Measurements from ENCODE around the gene PXT1. TPM values are rescaled to one million over a fixed set of nuclear protein-coding genes. Genes with fewer than 3 reads are reported as not detected.

PXT1 gene
- total RNA-seq, 1 donor from 2014 or later: not detected

GRCh38 chr6:36381502-36382389, 60.9 kb downstream of the PXT1 start:
- H3K9me3 Mint-ChIP-seq: no peaks in the 10 kb centered on the region

GRCh38 chr6:36380166-36380565, 62.5 kb downstream of the PXT1 start:
- H3K27ac Mint-ChIP-seq: no peak overlapping the region
- H3K9me3 Mint-ChIP-seq: no peaks in the 10 kb centered on the region
- no peaks in the 10 kb centered on the region for H3K36me3 Mint-ChIP-seq
- H3K4me1 Mint-ChIP-seq: no peaks in the 10 kb centered on the region
- H3K4me3 Mint-ChIP-seq: no peak overlapping the region
- peaks cover 8% of the 10 kb centered on the region for H3K27me3 Mint-ChIP-seq (ENCODE audit: low read depth)
- DNase-seq (ENCODE audit: low spot score in 2 of 2, unreplicated experiment in 2 of 2): no peak
- TF ChIP-seq CTCF (IDR thresholded peaks at IDR 0.05; ENCODE audit: unreplicated experiment): no peak

More at GRCh38 chr6:36381502-36382389, 60.9 kb downstream of the PXT1 start:
- H3K4me3 Mint-ChIP-seq: no peak overlapping the region
- no peak for DNase-seq (ENCODE audit: low spot score in 2 of 2, unreplicated experiment in 2 of 2)
- no peak for TF ChIP-seq CTCF (IDR thresholded peaks at IDR 0.05; ENCODE audit: unreplicated experiment)
- peaks cover 11% of the 10 kb centered on the region for H3K4me1 Mint-ChIP-seq
- H3K27ac Mint-ChIP-seq: no peak overlapping the region
- peaks cover 22% of the 10 kb centered on the region for H3K27me3 Mint-ChIP-seq (ENCODE audit: low read depth)
- no peaks in the 10 kb centered on the region for H3K36me3 Mint-ChIP-seq

GRCh38 chr6:36378936-36379335, 63.7 kb downstream of the PXT1 start:
- no peak overlapping the region for H3K27ac Mint-ChIP-seq
- peaks cover 6% of the 10 kb centered on the region for H3K27me3 Mint-ChIP-seq (ENCODE audit: low read depth)
- DNase-seq (ENCODE audit: low spot score in 2 of 2, unreplicated experiment in 2 of 2): no peak
- H3K36me3 Mint-ChIP-seq: no peaks in the 10 kb centered on the region
- no peaks in the 10 kb centered on the region for H3K9me3 Mint-ChIP-seq
- no peak for TF ChIP-seq CTCF (IDR thresholded peaks at IDR 0.05; ENCODE audit: unreplicated experiment)
- no peak overlapping the region for H3K4me3 Mint-ChIP-seq
- H3K4me1 Mint-ChIP-seq: no peaks in the 10 kb centered on the region

GRCh38 chr6:36378243-36378920, 64.3 kb downstream of the PXT1 start:
- TF ChIP-seq CTCF (IDR thresholded peaks at IDR 0.05; ENCODE audit: unreplicated experiment): no peak
- Mint-ChIP-seq H3K4me3 (no peak overlapping the region), H3K4me1 (no peaks in the 10 kb centered on the region), H3K27ac (no peak overlapping the region), H3K36me3 (no peaks in the 10 kb centered on the region), H3K27me3 (ENCODE audit: low read depth) (peaks cover 6% of the 10 kb centered on the region), H3K9me3 (no peaks in the 10 kb centered on the region)
- DNase-seq (ENCODE audit: low spot score in 2 of 2, unreplicated experiment in 2 of 2): no peak

- Mint-ChIP-seq H3K27ac (no peak overlapping the region), H3K4me3 (no peak overlapping the region), H3K27me3 (ENCODE audit: low read depth) (peaks cover 4% of the 10 kb centered on the region), H3K36me3 (no peaks in the 10 kb centered on the region), H3K4me1 (peaks cover 5% of the 10 kb centered on the region), H3K9me3 (no peaks in the 10 kb centered on the region)
- no peak for DNase-seq (ENCODE audit: low spot score in 2 of 2, unreplicated experiment in 2 of 2)
- no peak for TF ChIP-seq CTCF (IDR thresholded peaks at IDR 0.05; ENCODE audit: unreplicated experiment)
Measured at GRCh38 chr6:36377594-36377993, 65.1 kb downstream of the PXT1 start.

Measured in mesothelial cell of epicardium (in vitro differentiated cells).